Stimulated activated CD4-positive, alpha-beta T cell treated with anti-CD3 and anti-CD28 coated beads, Interleukin-4, amount 100 ng/mL, for 48 hours (primary cell): ENCODE data around the gene ZDHHC7.
"Not testable (repeated sequence)": the region's sequence is repeated elsewhere in the genome, so short reads cannot be mapped to it uniquely, and the experiment has no call there.

Experiments
- DNase-seq, 2 donors: peaks; one replicate each; pipeline ENCODE4 v3.0.0-alpha.2; 2020; ENCODE audit warnings: low read depth in 2 of 2

ZDHHC7 gene

DNA sequence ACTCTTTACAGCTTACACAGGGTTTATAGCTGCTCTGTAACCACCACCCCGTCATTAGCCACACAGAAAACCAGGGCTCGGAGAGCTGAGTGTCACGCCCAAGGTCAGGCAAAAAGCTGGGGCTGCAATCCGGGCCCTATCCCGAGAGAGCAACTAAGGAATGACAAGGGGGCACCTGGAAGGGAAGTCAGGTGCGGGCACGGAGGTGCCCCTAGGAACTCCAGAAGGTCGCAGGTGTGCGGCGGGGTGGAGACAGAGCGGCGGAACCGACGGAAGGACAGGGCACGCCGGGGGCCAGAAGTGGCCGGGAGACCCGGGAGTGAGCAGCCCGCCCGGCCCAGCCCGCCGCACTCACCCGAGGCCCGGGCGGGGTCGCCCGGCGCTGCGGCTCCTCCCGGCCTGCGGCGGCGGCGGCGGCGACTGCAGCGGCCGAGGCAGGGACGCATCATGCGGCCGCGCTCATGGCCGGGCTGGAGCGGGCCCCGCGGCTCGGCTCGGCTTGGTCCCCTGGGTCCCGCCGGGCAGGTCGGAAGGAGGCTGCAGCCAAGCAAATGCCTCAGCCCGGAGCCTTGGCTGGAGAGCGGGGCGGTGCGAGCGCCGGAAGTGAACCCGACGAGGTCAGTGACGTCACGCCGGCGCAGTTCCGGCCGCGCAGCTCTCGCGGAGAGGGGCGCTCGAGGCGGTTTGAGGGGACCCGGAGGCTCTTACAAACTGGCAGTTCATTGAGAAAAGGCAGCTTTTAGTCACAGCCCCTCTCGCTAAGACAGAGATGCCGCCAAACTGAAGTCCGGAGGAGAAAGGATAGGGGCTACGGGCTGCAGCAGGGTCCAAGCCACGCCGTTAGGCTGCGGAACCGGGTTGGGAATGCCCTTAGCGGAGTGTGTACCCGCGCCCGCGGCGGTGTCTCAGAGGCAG lies at the start of gene ZDHHC7:
TSS of gene ZDHHC7 (minus strand) at position 605 of the 915 bp plus-strand sequence. CDS start 20,917 bp downstream, outside the sequence.
- peak; percentile 83 for DNase-seq

DNA sequence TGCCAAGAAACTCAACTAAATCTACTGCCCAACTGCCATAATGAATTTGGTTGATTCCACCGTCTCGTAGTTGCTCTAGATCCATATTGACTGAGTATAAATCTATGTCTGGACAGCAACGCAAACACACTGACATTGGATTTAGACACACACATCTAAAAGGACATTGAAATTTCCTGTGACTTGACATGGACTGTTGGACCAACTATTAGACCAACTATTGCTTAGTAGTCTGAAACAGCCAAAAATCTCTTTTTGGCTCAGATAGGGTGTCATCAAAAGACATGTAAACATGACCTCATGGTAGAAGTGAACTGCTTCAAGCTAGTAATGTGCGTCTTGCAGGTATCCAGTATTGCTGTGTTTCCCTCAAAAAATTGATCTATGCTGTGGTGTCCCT lies 47.6 kb upstream of the ZDHHC7 start:
- DNase-seq: no peak

DNA sequence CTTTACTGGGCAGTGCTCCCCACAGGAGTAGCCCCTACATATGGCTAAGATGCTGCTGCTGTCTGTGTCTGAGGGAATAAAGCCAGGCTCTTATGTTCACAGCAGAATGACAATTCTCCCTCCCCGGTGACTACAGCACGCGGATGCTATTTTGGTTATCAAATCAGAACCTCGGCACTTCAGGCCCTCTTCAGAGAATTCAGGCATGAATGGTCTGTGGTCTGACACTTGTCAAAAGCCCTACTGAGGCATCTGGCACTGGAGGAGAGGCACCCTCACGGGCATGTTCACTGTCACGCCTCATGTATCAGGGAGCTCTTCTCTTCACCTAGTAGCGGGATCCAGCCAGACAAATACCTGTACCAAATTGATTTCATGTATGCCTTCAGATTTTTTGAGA lies 46.6 kb upstream of the ZDHHC7 start:
- no peak for DNase-seq

GRCh38 chr16:85057212-85057889 lies 46.0 kb upstream of the ZDHHC7 start:
- no peak for DNase-seq

DNA sequence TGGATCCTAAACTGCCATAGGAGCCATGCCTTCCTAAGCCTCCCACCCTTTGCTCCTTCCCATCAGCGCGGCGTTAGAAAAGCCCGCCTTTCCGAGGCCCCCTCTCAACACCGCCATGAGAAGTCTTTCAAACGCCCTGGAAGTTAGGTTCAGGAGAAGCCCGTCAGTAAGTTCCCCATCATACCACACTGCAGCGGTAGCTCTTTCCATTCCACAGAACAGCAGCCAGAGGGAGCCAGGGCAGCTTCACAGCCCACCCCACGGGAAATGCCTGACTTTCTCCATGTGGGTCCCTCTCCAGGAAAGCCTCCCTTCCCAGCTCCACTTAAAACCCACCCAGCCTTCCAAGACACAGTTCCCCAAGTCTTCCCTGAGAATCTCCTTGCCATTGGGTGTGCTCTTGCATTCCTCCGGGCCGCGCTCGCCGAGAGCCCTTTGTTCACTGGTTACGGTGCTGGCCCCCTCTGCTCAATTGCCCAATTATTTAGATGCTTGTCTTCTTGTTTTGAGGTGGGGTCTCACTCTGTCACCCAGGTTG lies 44.9 kb upstream of the ZDHHC7 start:
- DNase-seq: no peak

DNA sequence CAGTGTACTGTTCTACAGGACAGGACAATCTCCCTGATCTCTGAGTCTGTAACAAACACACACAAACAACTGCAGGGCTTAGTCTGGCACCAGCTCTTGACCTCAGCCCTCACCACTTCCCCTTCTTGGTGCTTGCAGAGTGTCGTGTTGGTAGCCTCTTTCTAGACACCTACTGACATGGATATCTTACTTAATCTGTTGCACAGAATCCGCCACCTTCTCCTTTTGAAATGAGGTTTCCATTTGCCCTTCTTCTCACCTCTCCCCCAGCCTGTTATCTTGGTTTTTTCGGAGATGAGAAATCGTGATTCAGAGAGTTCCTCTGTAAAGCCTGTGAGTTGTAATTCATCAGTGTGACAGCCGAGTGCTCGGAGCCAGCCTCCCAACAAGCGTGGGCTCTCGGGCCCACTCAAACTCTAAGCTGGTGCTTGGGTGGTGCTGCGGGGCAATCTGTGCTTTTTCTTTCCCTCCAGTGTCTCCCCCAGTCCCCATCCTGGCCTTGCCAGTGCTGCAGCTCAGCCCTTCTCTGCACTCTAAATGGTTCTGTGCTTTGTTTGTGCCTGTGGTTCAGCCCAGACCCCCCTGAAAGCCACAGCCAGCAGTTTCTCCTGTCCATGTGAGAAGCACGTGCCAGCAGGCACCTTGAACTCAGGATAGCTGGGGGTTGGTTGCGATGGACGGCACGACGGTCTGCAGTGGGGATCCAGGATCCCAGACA lies 44.3 kb upstream of the ZDHHC7 start:
- DNase-seq: peak; percentile 44 to 56

GRCh38 chr16:85054948-85055492 lies 43.7 kb upstream of the ZDHHC7 start:
- DNase-seq: no peak

GRCh38 chr16:85054321-85054720 lies 43.0 kb upstream of the ZDHHC7 start:
- DNase-seq: not testable (repeated sequence)

- DNase-seq: no peak
Measured at GRCh38 chr16:85052536-85052935, 41.2 kb upstream of the ZDHHC7 start.

- DNase-seq: no peak
Measured at GRCh38 chr16:85051683-85052082, 40.3 kb upstream of the ZDHHC7 start.

GRCh38 chr16:85051067-85051581 lies 39.8 kb upstream of the ZDHHC7 start:
- DNase-seq: no peak

- no peak for DNase-seq
Measured at GRCh38 chr16:85049706-85050305, 38.5 kb upstream of the ZDHHC7 start.

DNA sequence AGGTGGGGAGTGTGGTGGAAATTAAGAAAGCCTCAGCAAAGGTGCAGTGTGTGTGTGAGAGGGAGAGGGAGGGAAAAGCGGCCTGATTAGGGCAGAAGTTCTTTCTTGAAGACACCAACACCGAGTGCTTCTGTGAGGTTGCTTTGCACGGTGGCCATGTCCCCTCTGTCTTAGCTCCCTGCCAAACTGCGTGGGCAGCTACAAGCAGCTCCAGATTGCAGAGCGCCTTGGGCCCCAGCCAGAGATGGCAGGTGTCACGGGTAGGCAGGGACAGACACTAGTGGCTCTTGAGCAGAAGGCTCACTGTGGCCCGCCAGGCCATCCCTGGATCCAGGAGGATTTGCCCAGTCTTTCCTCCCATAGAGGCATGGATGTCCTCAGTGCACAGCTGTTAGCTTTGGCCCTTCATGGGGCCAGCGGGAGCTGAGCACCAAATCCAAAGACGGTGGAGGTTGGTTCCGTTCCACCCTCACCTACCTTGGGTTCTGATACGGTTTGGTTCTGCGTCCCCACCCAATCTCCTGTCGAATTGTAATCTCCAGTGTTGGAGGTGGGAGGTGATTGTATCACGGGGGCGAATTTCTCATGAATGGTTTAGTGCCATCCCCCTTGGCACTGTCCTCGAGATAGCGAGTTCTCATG lies 37.7 kb upstream of the ZDHHC7 start:
- no peak for DNase-seq

- no peak for DNase-seq
Measured at GRCh38 chr16:85047867-85048455, 36.6 kb upstream of the ZDHHC7 start.

DNA sequence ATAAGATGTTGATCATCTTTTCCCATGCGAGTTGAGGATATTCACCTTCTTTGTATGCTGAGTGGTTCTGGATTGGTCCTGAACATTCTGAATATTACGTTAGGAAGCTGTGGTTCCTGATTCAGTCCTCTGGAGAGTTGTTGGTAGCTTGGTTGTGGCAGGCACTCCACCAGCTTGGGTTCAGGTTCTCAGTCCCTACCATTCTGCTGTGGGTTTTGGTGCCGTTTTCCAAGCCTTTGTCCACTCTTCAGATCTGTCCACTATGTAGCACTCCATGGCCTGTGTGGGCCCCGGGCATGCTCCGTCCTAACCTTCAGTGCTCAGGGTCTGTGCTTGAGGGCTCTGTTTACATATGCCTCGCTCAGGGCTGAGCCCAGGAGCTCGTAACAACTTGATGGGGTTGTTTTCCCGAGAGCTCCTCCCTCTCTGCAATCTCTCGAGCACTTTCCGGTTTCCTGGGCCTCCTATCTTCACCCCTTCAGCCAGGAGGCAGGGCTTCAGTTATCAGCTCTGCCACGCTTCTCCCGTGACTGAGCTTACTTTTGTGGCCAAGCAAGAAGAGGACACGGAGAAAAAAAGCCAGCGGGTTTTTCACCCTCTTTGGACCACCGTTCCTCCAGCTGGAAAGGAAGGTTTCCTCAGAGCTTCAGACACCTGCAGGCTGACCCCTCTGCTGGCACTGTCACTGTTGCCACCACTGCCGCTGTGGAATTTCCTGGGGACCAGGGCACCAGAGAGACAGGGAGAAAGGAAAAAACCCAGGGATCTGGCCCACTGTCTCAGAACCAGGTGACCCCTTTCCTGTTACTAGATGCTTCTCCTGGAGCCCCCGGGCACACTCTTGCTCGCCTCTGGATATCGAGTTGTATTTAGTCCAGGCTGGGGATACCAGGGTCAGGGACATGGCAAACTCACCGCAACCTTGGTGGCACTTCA lies 35.9 kb upstream of the ZDHHC7 start:
- no peak for DNase-seq

- DNase-seq: no peak
Measured at GRCh38 chr16:85046472-85046916, 35.2 kb upstream of the ZDHHC7 start.

DNA sequence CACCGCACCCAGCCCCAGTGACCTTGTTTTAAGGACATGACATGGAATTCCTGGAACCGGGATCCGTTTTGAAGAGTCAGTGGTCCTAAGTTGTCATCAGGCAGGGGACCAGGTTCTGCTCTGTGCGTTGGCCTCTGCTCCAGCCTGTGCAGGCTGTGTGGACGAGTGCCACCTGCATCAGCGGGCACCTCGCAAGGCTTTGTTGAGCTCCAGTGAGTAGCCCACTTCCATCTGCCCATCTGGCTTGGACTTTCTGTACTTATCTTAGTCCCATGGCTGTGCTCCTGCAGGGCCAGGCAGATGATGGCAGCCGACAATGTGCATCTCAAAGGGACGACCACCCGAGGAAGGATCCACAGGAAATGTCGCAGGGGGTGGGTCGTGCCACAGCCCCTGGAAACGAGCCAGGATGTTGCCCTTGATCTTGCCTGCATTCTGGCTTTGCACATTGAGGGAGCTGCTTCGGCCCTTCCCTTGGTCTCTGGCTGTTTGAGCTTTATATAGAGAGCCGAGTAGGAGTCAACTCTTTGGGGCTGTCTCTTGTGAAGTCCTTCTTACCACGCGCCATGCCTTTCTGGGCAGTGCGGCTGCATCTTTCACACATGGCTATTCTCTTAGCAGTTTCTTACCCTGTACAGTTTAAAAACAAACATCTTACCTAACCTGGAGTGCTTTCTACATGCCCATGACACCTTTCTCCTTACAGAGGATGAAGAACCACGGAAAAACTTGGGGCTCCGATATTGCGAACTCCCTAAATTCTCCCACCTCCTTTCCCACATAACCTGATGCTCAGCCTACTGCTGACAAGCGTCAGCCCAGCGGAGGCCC lies 34.5 kb upstream of the ZDHHC7 start:
- DNase-seq: no peak

- no peak for DNase-seq
Measured at GRCh38 chr16:85045077-85045476, 33.7 kb upstream of the ZDHHC7 start.
